ENCODE measurements around the gene PM20D1. TPM values are rescaled to one million over a fixed set of nuclear protein-coding genes. Genes with fewer than 3 reads are reported as not detected.
"Not testable (repeated sequence)": the region's sequence is repeated elsewhere in the genome, so short reads cannot be mapped to it uniquely, and the experiment has no call there.

Gene PM20D1
- total and polyA plus RNA-seq, 2 experiments from 2014 or later, result 0.08 TPM; not detected in 1

DNA sequence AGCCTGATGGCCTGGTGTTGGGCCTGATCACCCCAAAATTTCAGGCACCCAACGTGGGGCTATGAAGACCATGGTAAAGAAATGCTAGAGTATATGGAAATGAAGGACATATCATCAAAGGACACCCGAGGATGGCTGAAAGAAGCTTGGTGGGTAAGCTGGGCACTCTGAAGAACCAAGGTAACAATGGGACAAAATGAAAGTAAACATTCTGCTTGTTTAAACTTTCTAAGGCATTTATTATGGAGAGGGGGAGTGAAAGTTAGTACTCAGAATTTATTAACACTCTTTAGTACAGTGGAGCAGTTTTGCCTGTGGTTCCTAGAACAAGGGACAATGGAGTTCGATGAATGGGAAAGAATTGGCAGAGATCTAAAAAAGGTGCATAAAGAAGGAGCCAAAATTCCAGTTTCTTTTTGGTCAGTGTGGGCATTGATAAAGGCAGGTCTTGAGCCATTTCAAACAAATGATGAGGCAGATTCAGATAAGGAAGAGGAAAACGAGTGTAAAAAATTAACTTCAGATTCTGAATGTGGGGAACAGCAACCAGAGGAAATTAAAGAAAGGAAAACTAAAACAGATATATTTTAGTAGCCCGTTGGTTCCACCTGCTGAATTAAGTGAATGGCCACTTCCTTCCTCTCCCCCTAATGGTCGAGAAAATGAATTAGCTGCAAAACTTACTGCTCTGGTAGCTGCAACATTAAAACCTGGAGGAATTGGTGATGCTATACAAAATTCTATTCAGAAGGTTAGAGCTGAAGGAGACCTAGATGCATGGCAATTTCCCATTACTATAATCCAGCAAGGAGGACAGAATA is 8.4 kb upstream of the PM20D1 start:
- Histone ChIP-seq H3K27me3 (no peaks in the 10 kb centered on the region), H4K20me1 (ENCODE audit: insufficient read depth, poor library complexity, severe bottlenecking) (no peaks in the 10 kb centered on the region), H3K4me2 (no peak overlapping the region), H2AFZ (no peak overlapping the region), H3K9me3 (ENCODE audit: low read depth) (no peaks in the 10 kb centered on the region), H3K4me1 (ENCODE audit: insufficient read depth) (no peaks in the 10 kb centered on the region), H3K27ac (no peak overlapping the region), H3K36me3 (replicated peaks; ENCODE audit: insufficient read depth, low read depth) (no peaks in the 10 kb centered on the region), H3K4me3 (no peak overlapping the region), H3K9me2 (replicated peaks; ENCODE audit: insufficient read depth) (no peaks in the 10 kb centered on the region), H3K79me2 (no peaks in the 10 kb centered on the region)
- WGBS (ENCODE audit: low lambda C conversion rate, missing lambda C conversion rate), result 77% methylated on average over 6 of the region's 6 CpGs
- no peak for DNase-seq (ENCODE audit: low spot score)
- TF ChIP-seq EZH2phosphoT487 (IDR thresholded peaks at IDR 0.05; ENCODE audit: low read depth, severe bottlenecking, unreplicated experiment), result no peak
- TF ChIP-seq, protein P1, sequence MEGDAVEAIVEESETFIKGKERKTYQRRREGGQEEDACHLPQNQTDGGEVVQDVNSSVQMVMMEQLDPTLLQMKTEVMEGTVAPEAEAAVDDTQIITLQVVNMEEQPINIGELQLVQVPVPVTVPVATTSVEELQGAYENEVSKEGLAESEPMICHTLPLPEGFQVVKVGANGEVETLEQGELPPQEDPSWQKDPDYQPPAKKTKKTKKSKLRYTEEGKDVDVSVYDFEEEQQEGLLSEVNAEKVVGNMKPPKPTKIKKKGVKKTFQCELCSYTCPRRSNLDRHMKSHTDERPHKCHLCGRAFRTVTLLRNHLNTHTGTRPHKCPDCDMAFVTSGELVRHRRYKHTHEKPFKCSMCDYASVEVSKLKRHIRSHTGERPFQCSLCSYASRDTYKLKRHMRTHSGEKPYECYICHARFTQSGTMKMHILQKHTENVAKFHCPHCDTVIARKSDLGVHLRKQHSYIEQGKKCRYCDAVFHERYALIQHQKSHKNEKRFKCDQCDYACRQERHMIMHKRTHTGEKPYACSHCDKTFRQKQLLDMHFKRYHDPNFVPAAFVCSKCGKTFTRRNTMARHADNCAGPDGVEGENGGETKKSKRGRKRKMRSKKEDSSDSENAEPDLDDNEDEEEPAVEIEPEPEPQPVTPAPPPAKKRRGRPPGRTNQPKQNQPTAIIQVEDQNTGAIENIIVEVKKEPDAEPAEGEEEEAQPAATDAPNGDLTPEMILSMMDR (IDR thresholded peaks at IDR 0.05; ENCODE audit: poor library complexity), result no peak

DNA sequence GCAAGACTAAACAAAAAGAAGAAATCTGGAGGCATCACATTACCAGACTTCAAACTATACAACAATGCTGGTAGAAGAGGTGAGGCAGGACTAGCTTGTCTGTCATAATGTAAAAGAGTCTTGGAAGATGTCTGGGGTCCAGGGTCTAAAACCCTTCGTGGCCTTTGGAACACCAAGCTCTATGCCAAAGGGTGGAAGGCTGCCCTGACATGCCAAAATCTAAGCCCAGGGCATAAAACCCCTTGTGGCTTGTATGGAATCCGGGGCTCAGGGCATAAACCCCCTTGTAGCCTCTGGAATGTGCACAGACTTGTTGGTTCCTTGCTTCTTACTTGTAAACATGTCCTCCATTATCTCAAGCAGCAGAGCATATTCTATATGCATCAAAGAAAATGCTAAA is 7.6 kb upstream of the PM20D1 start:
- not testable (repeated sequence) for H3K79me2 ChIP-seq; H3K27me3 ChIP-seq; H3K27ac ChIP-seq; H3K9me3 ChIP-seq (ENCODE audit: low read depth); H2AFZ ChIP-seq; H3K4me3 ChIP-seq; H3K36me3 ChIP-seq (replicated peaks; ENCODE audit: insufficient read depth, low read depth); H3K4me2 ChIP-seq; H3K4me1 ChIP-seq (ENCODE audit: insufficient read depth); H3K9me2 ChIP-seq (replicated peaks; ENCODE audit: insufficient read depth); DNase-seq (ENCODE audit: low spot score); H4K20me1 ChIP-seq (ENCODE audit: insufficient read depth, poor library complexity, severe bottlenecking)
- WGBS (ENCODE audit: low lambda C conversion rate, missing lambda C conversion rate), result 90% methylated on average over 2 of the region's 2 CpGs

DNA sequence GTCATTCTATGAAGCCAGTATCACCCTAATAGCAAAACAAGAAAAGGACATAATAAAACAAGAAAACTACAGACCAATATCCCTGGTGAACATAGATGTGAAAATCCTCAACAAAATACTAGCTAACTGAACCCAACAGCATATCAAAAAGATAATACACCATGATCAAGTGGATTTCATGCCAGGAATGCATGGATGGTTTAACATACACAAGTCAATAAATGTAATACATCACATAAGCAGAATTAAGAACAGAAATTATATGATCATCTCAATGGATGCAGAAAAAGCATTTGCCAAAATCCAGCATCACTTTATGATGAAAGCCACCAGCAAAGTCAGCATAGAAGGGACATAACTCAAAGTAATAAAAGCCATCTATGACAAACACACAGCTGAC is 6.5 kb upstream of the PM20D1 start:
- no peak for DNase-seq (ENCODE audit: low spot score)
- TF ChIP-seq EZH2phosphoT487 (IDR thresholded peaks at IDR 0.05; ENCODE audit: low read depth, severe bottlenecking, unreplicated experiment), result no peak
- TF ChIP-seq, protein P1 (IDR thresholded peaks at IDR 0.05; ENCODE audit: poor library complexity), result no peak
- Histone ChIP-seq H3K36me3 (replicated peaks; ENCODE audit: insufficient read depth, low read depth) (no peaks in the 10 kb centered on the region), H3K27me3 (no peaks in the 10 kb centered on the region), H3K4me3 (no peak overlapping the region), H3K4me2 (no peak overlapping the region), H3K79me2 (no peaks in the 10 kb centered on the region), H4K20me1 (ENCODE audit: insufficient read depth, poor library complexity, severe bottlenecking) (no peaks in the 10 kb centered on the region), H2AFZ (no peak overlapping the region), H3K9me3 (ENCODE audit: low read depth) (no peaks in the 10 kb centered on the region), H3K9me2 (replicated peaks; ENCODE audit: insufficient read depth) (no peaks in the 10 kb centered on the region), H3K4me1 (ENCODE audit: insufficient read depth) (no peaks in the 10 kb centered on the region), H3K27ac (no peak overlapping the region)

DNA sequence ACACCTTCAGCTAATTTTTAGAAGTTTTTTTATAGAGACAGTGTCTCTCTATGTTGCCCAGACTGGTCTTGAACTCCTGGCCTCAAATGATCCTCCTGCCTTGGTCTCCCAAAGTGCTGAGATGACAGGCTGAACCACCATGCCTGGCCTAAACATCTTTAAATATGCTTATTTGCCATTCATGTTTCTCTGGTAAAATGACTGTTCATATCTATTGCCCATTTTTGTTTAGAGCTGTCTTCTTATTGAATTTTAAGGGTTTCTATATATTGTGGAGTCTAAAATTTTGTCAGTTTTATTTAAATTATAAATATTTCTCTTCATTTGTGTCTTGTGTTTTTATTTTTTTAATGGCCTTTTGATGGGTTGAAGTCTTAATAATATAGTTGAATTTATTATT is 3.0 kb upstream of the PM20D1 start:
- peaks cover 3% of the 10 kb centered on the region for H3K4me1 ChIP-seq (ENCODE audit: insufficient read depth)
- no peaks in the 10 kb centered on the region for H3K27me3 ChIP-seq
- no peak overlapping the region for H3K4me3 ChIP-seq
- no peaks in the 10 kb centered on the region for H3K9me3 ChIP-seq (ENCODE audit: low read depth)
- no peaks in the 10 kb centered on the region for H3K79me2 ChIP-seq
- no peak for DNase-seq (ENCODE audit: low spot score)
- no peak overlapping the region for H2AFZ ChIP-seq
- no peak overlapping the region for H3K27ac ChIP-seq
- no peaks in the 10 kb centered on the region for H3K9me2 ChIP-seq (replicated peaks; ENCODE audit: insufficient read depth)
- H4K20me1 ChIP-seq (ENCODE audit: insufficient read depth, poor library complexity, severe bottlenecking), result no peaks in the 10 kb centered on the region
- H3K4me2 ChIP-seq, result no peak overlapping the region
- H3K36me3 ChIP-seq (replicated peaks; ENCODE audit: insufficient read depth, low read depth), result no peaks in the 10 kb centered on the region
- no peak for TF ChIP-seq EZH2 (IDR thresholded peaks at IDR 0.05; ENCODE audit: borderline replicate concordance)
- TF ChIP-seq, protein P1 (IDR thresholded peaks at IDR 0.05; ENCODE audit: poor library complexity), result no peak
- no peak for TF ChIP-seq EZH2phosphoT487 (IDR thresholded peaks at IDR 0.05; ENCODE audit: low read depth, severe bottlenecking, unreplicated experiment)
